ENCODE measurements around the gene COL6A3.

The COL6A3 gene

GRCh38 chr2:237413777-237414661 is at the start of gene COL6A3:
Gene COL6A3, minus strand, starts transcription at chr2:237414164. Its CDS starts 17,347 bp downstream, at chr2:237396817.
- no peak for DNase-seq

- no peak for DNase-seq
Observed at GRCh38 chr2:237459741-237460174, 45.8 kb upstream of the COL6A3 start.

GRCh38 chr2:237459226-237459625 is 45.3 kb upstream of the COL6A3 start:
- DNase-seq = no peak

GRCh38 chr2:237458519-237458918 is 44.6 kb upstream of the COL6A3 start:
- no peak for DNase-seq

GRCh38 chr2:237457388-237457941 is 43.5 kb upstream of the COL6A3 start:
- no peak for DNase-seq

GRCh38 chr2:237456200-237456843 is 42.4 kb upstream of the COL6A3 start:
- no peak for DNase-seq

GRCh38 chr2:237455764-237456163 is 41.8 kb upstream of the COL6A3 start:
- no peak for DNase-seq

- DNase-seq = no peak
Observed at GRCh38 chr2:237453671-237454070, 39.7 kb upstream of the COL6A3 start.

- DNase-seq = no peak
Observed at GRCh38 chr2:237452861-237453260, 38.9 kb upstream of the COL6A3 start.

GRCh38 chr2:237451643-237452469 is 37.9 kb upstream of the COL6A3 start:
- DNase-seq = no peak

- no peak for DNase-seq
Observed at GRCh38 chr2:237450583-237450982, 36.6 kb upstream of the COL6A3 start.

GRCh38 chr2:237450108-237450507 is 36.1 kb upstream of the COL6A3 start:
- no peak for DNase-seq

- peak; percentile 8 for DNase-seq
Observed at GRCh38 chr2:237449193-237449881, 35.4 kb upstream of the COL6A3 start.

GRCh38 chr2:237448626-237449025 is 34.7 kb upstream of the COL6A3 start:
- DNase-seq = no peak

GRCh38 chr2:237448171-237448570 is 34.2 kb upstream of the COL6A3 start:
- no peak for DNase-seq

- no peak for DNase-seq
Observed at GRCh38 chr2:237447496-237447895, 33.5 kb upstream of the COL6A3 start.

- DNase-seq = no peak
Observed at GRCh38 chr2:237446338-237446665, 32.3 kb upstream of the COL6A3 start.

GRCh38 chr2:237445611-237446337 is 31.8 kb upstream of the COL6A3 start:
- no peak for DNase-seq

GRCh38 chr2:237444071-237444470 is 30.1 kb upstream of the COL6A3 start:
- DNase-seq = no peak

- DNase-seq = no peak
Observed at GRCh38 chr2:237441605-237442274, 27.8 kb upstream of the COL6A3 start.

GRCh38 chr2:237440819-237441281 is 26.9 kb upstream of the COL6A3 start:
- no peak for DNase-seq
